CD1c-positive myeloid dendritic cell (primary cell): ENCODE results near the gene SLC13A3.

Source experiments
- DNase-seq: peaks from one replicate; pipeline ENCODE4 v3.0.0-alpha.2; 2016; ENCODE audit errors: extremely low spot score

Gene SLC13A3

DNA sequence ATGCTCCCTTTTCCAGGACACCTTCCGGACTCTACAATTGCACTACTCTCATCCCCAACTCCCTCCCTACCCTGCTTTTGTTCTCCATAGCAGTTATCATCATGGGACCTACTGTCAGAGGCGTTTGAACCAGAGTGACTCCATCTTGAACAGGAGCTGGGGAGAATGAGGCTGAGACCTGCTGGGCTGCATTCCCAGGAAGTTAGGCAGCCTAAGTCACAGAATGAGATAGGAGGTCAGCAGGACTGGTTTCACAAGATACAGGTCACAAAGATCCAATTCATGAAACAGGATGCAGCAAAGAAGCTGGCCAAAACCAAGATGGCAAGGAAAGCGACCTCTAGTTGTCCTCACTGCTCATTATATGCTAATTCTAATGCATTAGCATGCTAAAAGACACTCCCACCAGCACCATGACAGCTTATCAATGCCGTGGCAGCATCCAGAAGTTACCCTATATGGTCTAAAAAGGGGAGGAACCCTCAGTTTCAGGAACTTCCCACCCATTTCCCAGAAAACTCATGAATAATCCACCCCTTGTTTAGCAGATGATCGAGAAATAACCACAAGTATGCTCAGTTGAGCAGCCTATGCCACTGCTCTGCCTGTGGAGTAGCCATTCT, 15.6 kb downstream of the SLC13A3 start:
- DNase-seq, result peak; percentile 69

DNA sequence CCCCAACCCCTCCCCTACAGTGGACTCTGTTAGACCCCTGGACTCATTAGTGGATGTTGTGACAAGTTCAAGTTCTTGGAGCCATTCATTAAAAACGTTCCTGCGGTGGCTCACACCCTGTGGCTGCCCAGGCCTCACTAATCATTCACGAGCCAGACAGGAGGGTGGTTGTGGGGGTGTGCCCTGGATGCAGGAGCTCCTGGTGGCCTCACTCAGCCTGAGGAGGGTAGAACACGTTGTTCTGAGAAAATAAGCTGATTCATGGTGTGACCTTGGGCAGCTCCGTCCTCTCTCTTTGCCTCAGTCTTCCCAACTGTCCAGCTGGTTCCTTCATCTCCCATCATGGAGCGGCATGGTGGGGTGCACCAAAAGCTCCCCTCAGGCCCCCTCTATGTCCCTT, 16.7 kb downstream of the SLC13A3 start:
- DNase-seq, result no peak

DNA sequence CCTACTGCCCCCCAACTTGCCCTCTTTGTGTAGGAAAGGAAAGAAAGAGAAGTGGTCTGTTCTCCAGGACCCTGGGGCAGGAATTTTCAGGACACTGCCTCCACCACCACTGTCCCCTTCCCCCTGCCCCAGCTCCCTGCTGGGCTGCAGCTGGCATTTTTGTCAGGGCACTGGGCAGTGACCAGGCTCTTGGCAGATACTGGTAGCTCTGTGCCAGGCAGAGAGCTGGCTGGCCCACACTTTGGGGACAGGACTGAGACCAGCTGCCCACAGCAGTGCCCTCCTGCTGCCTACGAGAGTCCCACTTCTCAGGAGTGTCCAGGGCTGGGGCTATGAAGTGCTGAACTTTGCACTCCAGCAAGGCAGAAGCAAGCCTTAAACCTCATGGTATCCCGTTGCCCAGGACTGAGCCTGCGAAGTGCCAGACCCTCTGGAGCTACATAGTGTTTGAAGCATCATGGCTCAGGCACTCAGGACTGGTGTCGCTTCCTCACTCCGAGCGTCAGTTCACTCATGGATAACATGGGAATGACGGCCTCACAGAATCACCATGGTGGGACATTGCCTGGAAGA, 19.3 kb downstream of the SLC13A3 start:
- no peak for DNase-seq

- DNase-seq, result peak; percentile 94
Observed at GRCh38 chr20:46631212-46631869, 19.9 kb downstream of the SLC13A3 start.

DNA sequence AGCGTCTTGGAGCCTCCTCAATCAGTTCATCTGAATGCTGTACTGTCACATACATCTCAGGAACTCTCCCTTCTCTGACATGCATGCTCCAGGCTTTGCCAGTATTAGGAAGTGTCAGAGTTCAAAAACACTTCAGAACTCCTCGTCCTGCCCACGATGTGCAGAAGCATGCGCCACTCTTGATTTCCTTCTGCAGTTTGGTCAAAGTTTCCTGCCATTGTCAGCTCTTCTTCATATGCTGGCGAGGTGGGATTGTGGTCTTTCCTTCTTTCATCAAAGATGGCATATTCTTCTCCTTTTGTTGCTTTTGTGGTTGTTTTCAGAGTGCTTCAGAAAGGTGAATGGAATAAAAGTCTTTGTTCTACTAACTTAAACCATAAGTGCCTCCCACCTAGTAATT, 21.0 kb downstream of the SLC13A3 start:
- DNase-seq, result peak; percentile 28

DNA sequence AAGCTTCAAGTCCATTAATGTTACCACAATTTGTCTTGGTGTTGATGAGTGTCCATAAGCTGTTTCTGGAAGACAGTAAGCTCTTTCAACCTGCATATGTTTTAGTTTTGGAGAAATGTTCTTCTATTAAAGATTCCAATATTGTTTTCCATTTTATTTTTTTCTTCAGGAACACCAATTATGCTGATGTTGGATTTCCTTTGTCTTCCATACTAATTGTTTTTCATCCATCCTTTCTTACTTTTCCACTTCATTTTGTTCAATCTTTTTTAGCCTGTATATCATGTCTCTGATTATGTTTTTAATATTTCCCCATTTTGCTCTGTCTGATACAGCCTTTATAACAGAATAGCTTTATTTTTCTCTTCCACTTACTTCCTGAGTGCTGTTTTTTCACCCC, 21.9 kb downstream of the SLC13A3 start:
- no peak for DNase-seq

GRCh38 chr20:46627234-46627633, 24.0 kb downstream of the SLC13A3 start:
- DNase-seq, result no peak

DNA sequence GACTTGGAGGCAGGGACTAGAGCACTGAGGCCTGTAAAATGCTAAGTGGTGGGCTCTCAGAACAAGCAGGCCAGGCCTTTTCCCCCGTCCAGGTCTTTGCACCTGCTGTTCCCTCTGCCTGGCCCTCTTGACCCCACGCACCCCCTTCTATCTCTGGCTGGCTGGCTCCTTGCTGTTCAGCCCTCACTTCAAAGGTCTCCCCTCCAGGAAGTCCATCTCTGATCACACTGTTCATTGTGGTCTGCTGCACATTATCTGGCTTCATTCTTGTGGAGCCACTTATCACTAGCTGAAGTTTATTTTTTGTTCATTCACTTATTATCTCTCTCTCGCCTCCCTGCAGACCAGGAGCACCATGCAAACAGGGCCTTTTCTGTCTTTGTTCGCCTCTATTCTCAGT, 24.5 kb downstream of the SLC13A3 start:
- no peak for DNase-seq

GRCh38 chr20:46625875-46626373, 25.3 kb downstream of the SLC13A3 start:
- no peak for DNase-seq

DNA sequence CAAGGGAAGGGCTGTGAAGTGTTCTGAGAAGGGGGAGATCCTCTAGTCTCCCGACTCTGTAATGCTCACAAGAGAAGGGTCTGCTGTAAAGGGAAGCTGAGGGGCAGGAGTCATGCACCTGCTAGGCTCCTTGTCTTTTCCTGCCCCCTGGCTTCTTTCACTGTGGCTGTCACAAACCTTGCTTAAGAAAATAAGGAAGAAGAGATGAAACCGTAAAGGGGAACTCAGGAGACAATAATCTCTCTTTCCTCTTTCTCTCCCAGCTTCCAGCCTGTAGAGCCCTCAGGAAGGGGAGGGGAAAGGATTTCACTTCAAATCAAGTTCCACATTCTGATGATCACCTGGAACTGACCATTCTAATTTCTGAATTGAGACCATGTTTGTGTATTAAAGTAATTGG, 26.3 kb downstream of the SLC13A3 start:
- DNase-seq, result peak; percentile 75

DNA sequence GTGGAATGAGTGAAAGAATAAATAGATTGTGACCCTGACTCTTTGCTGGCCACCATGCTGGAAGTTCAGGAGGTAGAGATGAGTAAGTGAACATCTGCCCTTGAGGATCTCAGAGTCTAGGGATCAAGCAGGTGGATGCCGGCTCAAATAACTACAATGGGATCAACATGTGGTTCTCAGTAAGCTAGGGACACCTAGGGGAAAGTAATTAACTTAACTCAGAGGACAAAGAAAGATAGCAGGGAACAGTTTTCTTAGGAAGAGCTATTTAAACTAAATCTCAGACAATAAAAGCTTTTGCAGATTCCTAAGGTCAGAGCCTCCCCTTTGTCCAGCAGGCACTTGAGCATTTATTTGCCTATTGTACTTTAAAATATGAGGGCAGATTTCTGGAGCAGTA, 29.1 kb downstream of the SLC13A3 start:
- DNase-seq, result no peak

DNA sequence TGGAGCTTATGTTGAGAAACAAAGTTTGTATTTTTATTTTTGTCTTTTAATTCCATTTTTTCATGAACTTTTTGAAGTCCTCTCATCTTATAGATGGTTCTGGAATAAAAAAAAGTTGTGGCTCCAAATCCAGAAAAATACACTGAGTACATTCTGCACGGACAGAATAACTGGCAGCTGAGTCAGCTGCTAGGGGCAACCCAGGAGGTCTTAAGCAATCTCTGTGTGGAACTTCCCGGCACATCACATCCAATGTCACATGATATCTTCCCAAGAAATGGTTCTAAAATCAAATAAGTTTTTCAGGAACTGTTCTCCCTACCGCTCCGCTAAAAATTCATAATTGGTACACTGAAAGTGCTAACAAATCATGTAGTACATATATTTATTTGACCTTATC, 29.8 kb downstream of the SLC13A3 start:
- no peak for DNase-seq

DNA sequence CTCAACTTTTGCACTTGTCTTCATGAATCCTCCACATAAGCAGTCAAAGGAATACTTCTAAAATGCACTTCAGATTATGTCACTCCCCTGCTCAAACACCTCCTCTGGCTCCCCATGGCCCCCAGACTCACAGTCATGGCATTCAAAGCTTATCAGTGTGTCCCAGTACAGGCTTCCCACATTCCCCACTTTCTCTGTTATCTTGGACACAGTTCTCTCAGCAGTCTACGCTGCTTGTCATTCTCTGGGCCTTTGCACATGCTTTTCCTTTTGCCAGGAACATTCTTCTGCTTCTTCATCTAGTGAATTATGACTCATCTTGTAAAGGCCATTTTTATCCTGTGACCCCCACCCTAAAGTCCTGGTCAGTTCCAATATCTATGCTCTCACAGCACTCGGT, 31.8 kb downstream of the SLC13A3 start:
- DNase-seq, result no peak

GRCh38 chr20:46618316-46619100, 32.8 kb downstream of the SLC13A3 start:
- no peak for DNase-seq

DNA sequence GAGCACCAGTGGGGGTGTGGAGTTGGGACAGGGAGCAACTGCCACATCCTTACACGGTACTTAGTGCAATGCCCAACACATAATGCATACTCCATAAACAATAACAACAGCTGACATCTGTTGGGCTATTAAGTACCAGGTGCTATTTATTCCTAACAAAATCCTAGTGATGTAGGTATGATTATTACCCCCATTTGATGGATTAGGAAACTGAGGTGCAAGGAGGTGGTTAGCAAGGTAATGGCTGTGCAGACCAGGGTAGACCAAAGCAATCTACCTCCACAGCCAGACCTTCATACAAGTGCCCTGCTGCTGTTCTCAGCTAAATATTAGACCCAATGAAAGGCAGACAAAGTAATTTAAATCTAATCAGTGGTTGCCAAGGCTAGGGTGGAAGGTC, 36.8 kb downstream of the SLC13A3 start:
- DNase-seq, result no peak

DNA sequence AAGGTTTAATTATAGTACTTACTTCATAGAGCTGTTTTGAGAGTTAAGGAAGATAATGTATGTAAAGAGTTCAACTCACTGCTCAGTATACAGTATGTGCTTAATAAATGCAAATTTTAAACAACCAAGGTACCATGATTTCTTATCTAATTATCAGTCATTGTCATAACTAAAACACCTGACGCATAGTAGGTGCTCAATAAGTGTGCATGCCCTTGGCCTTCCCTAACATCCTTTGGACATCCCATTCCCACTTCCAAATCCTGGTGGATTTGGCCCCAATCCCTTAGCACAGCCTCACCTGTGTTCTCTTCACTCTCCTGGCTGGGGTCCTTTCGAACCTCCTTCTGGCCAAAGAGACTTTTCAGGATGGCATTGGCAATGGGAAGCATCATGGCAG, 41.1 kb downstream of the SLC13A3 start:
- no peak for DNase-seq

DNA sequence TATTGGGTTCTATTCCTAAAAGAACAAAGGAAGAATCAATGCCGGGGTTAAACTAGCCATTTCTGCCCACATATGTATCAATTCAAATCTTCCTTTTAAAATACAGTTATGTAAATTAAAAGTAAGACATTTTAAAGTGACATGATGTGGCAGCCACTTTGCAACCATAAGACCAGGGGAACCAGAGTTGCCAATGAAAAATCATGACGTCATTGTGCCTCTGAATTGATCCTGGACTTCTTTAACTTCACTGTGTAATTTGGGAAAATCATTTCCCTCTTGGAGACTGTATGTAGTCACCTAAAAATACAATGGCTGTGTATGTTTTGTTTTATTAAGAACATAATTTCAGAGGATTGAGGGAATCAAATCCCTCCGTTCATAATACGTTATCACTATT, 42.2 kb downstream of the SLC13A3 start:
- DNase-seq, result no peak

DNA sequence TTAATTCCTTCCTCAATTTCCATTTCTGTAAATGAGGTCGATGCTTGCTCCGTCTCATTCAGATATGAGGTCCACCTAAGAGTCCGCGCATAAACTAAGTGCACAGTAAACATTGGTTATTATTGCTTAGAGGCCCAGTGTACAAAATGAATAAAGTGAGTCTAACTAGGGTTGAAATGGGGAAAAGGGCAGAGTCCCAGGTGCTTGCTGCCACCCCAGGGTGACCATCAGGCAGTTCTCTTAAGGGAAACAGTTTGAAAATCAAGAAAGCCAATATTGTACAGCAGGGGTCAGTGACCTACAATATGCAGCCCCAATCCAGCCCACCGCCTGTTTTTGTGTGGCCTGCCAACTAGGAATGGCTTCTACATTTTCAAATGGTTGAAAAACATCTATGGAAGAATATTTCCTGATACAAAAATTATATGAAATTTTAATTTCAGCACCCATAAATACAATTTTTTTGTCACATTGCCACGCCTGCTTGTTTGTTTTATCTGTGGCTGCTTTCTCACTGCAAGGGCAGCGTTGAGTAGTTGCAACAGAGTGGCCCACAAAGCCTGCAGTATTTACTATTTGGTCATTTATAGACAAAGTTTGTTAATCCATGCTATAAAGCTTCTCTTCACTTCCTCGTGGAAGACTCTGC, 43.3 kb downstream of the SLC13A3 start:
- no peak for DNase-seq

DNA sequence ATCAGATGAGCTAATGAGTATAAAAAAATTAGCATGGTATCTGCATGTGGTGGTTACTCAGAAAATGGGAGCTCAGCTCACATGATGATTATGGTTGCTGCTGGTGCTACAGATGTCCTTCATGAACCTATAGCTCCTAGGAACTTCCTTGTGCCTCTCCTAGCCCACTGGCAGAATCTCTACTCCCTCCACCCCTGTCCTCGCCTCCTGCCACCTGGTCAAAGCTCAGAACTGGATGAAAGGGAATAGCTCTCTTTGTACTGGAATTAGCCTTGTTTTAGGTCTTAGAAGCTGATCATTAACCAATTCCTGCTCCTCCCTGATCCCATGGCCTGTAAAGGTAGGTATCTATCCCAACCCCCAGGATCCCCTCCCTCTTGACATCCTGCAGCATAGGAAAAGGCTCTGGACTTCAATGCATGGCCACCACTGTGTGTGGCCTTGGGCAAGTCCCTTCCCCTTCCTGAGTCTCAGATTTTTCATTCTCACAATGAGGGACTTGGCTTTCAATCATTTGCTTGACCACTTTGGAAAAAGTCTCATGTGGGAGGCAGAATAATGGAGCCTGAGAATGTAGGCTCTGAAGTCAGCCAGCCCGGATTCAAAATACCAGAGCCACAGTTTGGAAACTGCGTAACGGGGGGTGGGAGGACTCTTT, 43.9 kb downstream of the SLC13A3 start:
- no peak for DNase-seq

- DNase-seq, result no peak
Observed at GRCh38 chr20:46606817-46607190, 44.5 kb downstream of the SLC13A3 start.

- DNase-seq, result no peak
Observed at GRCh38 chr20:46605978-46606816, 45.1 kb downstream of the SLC13A3 start.
